Immature natural killer cell (primary cell): ENCODE results near the gene ANKRD53. TPM values are rescaled to one million over a fixed set of nuclear protein-coding genes. Genes with fewer than 3 reads are reported as not detected.

ENCODE experiments used
- DNase-seq, 3 donors: peaks; one replicate each; pipeline ENCODE4 v3.0.0; 2022; ENCODE audit warnings: mixed read lengths in 1 of 3
- H3K27ac Mint-ChIP-seq, 6 donors: one replicate each; pipeline ENCODE4 v1.8.0; 2020; ENCODE audit warnings: mixed read lengths in 6 of 6, mild to moderate bottlenecking in 5 of 6, inconsistent platforms in 4 of 6, moderate library complexity in 3 of 6
- H3K27me3 Mint-ChIP-seq, 3 donors: one replicate each; pipeline ENCODE4 v1.8.0; 2020 to 2021; ENCODE audit warnings: low read depth in 3 of 3, mild to moderate bottlenecking in 3 of 3, mixed read lengths in 3 of 3, moderate library complexity in 3 of 3, inconsistent platforms in 1 of 3
- H3K36me3 Mint-ChIP-seq, 3 donors: one replicate each; pipeline ENCODE4 v1.8.0; 2020; ENCODE audit warnings: mixed read lengths in 3 of 3, inconsistent platforms in 2 of 3, mild to moderate bottlenecking in 2 of 3
- H3K4me1 Mint-ChIP-seq, 2 donors: one replicate each; pipeline ENCODE4 v1.8.0; 2020; ENCODE audit warnings: inconsistent platforms in 2 of 2, mild to moderate bottlenecking in 2 of 2, mixed read lengths in 2 of 2, moderate library complexity in 1 of 2
- H3K4me3 Mint-ChIP-seq, 5 donors: one replicate each; pipeline ENCODE4 v1.8.0; 2020; ENCODE audit warnings: mild to moderate bottlenecking in 5 of 5, mixed read lengths in 5 of 5, inconsistent platforms in 3 of 5, moderate library complexity in 3 of 5
- H3K9me3 Mint-ChIP-seq, 6 donors: one replicate each; pipeline ENCODE4 v1.8.0; 2020; ENCODE audit warnings: mild to moderate bottlenecking in 6 of 6, mixed read lengths in 6 of 6, inconsistent platforms in 4 of 6, moderate library complexity in 3 of 6
- polyA plus RNA-seq, 3 donors: library from polyadenylated mRNA; unstranded; fragments of 300-500 nt; fragmentation: Illumina TruSeq; gene quantifications; one replicate each; pipeline ENCODE4 v1.2.3, GENCODE V29; 2021

ANKRD53 gene
- polyA plus RNA-seq, 3 donors from 2014 or later: 0.18 to 0.51 (median 0.30) TPM

- peak; percentile 73 to 78 (median 76) for DNase-seq
- no peaks in the 10 kb centered on the region for H3K9me3 Mint-ChIP-seq
- no peaks in the 10 kb centered on the region for H3K27me3 Mint-ChIP-seq
- peaks cover 0 to 24% (median 10%) of the 10 kb centered on the region in 3 donors for H3K36me3 Mint-ChIP-seq
- peak overlapping the region in 3 of 6 donors; percentile 44 to 67 (median 64) for H3K27ac Mint-ChIP-seq
- H3K4me1 Mint-ChIP-seq: peaks cover 18 to 19% of the 10 kb centered on the region in 2 donors
- H3K4me3 Mint-ChIP-seq: peak overlapping the region; percentile 36 to 70 (median 65)
Measured at GRCh38 chr2:70984576-70985282, 6.3 kb downstream of the ANKRD53 start.

- no peak for DNase-seq
Measured at GRCh38 chr2:70985283-70985688, 6.9 kb downstream of the ANKRD53 start.

DNA sequence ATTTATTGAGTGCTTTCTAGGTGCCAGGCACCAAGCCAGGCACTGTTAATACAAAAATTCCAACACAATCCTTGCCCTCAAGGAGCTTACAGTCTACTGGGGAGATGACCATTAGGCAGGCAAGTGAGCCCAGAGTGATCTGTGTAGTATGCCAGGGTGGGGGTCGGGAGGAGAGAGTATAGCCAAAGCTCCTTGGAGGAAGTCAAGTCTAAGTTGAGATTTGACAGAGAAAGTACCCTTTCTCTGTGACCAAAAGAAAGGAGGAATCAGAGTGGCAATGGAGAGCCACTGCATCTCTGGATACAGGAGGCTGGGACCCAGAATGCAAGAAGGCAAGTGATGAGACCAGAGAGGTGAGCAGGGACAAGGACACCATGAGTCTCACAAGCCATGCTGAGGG, 7.5 kb downstream of the ANKRD53 start:
- Mint-ChIP-seq H3K4me1 (peaks cover 20 to 24% of the 10 kb centered on the region in 2 donors), H3K9me3 (no peaks in the 10 kb centered on the region), H3K36me3 (peaks cover 3 to 24% (median 10%) of the 10 kb centered on the region in 3 donors), H3K27ac (peak overlapping the region in 3 of 6 donors; percentile 35 to 65 (median 62)), H3K27me3 (no peaks in the 10 kb centered on the region), H3K4me3 (no peak overlapping the region)
- DNase-seq: no peak

More at GRCh38 chr2:70985283-70985688, 6.9 kb downstream of the ANKRD53 start:
- no peaks in the 10 kb centered on the region for H3K9me3 Mint-ChIP-seq
- no peaks in the 10 kb centered on the region for H3K27me3 Mint-ChIP-seq
- H3K4me1 Mint-ChIP-seq: peaks cover 19% of the 10 kb centered on the region in 2 donors
- H3K27ac Mint-ChIP-seq: no peak overlapping the region
- H3K4me3 Mint-ChIP-seq: no peak overlapping the region
- peaks cover 0 to 24% (median 10%) of the 10 kb centered on the region in 3 donors for H3K36me3 Mint-ChIP-seq

- no peak for DNase-seq
- Mint-ChIP-seq H3K4me1 (peaks cover 25 to 31% of the 10 kb centered on the region in 2 donors), H3K9me3 (no peaks in the 10 kb centered on the region), H3K27me3 (peaks cover 0 to 2% (median 0%) of the 10 kb centered on the region in 3 donors), H3K36me3 (peaks cover 4 to 27% (median 13%) of the 10 kb centered on the region in 3 donors), H3K27ac (peak overlapping the region in 2 of 6 donors; percentile 2 to 35), H3K4me3 (no peak overlapping the region)
Measured at GRCh38 chr2:70986499-70987189, 8.2 kb downstream of the ANKRD53 start.

DNA sequence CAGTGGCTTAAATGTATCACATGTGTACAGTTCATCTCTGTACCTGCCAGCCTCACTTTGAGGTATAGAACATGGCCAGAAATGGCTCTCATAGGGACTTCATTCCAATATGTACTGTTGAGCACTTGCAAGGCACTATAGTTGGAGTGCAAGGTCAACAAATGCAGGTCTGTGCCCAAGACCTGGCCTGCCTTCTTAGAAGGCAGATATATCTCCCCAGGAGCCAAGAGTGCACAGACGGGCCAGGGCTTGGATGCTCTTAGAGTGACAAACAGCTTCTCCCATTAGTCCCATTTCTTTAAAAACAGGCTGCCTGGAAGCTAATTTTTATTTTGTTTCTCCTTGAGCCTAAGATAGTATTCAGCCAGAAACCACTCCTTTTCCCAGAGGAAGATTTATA, 9.0 kb downstream of the ANKRD53 start:
- H3K27me3 Mint-ChIP-seq: peaks cover 0 to 2% (median 0%) of the 10 kb centered on the region in 3 donors
- H3K4me1 Mint-ChIP-seq: peaks cover 26 to 33% of the 10 kb centered on the region in 2 donors
- no peak overlapping the region for H3K27ac Mint-ChIP-seq
- H3K36me3 Mint-ChIP-seq: peaks cover 4 to 28% (median 13%) of the 10 kb centered on the region in 3 donors
- H3K9me3 Mint-ChIP-seq: no peaks in the 10 kb centered on the region
- H3K4me3 Mint-ChIP-seq: no peak overlapping the region
- no peak for DNase-seq

GRCh38 chr2:70988151-70988550, 9.7 kb downstream of the ANKRD53 start:
- H3K4me1 Mint-ChIP-seq: peaks cover 32 to 40% of the 10 kb centered on the region in 2 donors
- no peaks in the 10 kb centered on the region for H3K9me3 Mint-ChIP-seq
- DNase-seq: no peak
- peaks cover 4 to 28% (median 13%) of the 10 kb centered on the region in 3 donors for H3K36me3 Mint-ChIP-seq
- H3K4me3 Mint-ChIP-seq: no peak overlapping the region
- peaks cover 0 to 2% (median 0%) of the 10 kb centered on the region in 3 donors for H3K27me3 Mint-ChIP-seq
- no peak overlapping the region for H3K27ac Mint-ChIP-seq

- DNase-seq: no peak
- Mint-ChIP-seq H3K27me3 (peaks cover under 1 to 2% (median 2%) of the 10 kb centered on the region in 3 donors), H3K27ac (no peak overlapping the region), H3K4me3 (no peak overlapping the region), H3K9me3 (peaks cover 0 to 2% (median 0%) of the 10 kb centered on the region in 6 donors), H3K4me1 (peaks cover 40 to 48% of the 10 kb centered on the region in 2 donors), H3K36me3 (peaks cover 4 to 28% (median 13%) of the 10 kb centered on the region in 3 donors)
Measured at GRCh38 chr2:70988726-70989648, 10.6 kb downstream of the ANKRD53 start.

DNA sequence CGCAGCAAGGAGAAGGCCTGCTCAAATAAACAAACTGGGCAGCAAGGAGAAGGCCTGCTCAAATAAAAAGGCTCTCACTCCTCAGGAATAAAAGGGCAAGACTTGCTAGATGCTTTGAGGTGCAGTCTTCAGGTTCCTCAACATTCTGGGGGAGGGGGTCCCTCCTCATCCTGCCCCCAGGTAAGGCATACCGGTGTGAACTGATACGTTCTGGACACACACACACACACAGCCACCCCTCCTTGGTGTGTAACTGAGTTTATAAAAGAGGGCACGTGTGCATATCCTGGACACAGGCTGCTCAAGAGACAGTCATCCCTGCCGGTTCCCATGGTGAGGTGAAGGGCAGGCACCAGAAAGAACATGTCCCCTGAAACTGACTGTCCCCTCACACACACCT, 11.8 kb downstream of the ANKRD53 start:
- Mint-ChIP-seq H3K27me3 (peaks cover 2% of the 10 kb centered on the region in 3 donors), H3K9me3 (peaks cover 0 to 2% (median 0%) of the 10 kb centered on the region in 6 donors), H3K36me3 (peaks cover 4 to 28% (median 13%) of the 10 kb centered on the region in 3 donors), H3K27ac (no peak overlapping the region), H3K4me3 (no peak overlapping the region), H3K4me1 (peaks cover 33 to 40% of the 10 kb centered on the region in 2 donors)
- no peak for DNase-seq

- Mint-ChIP-seq H3K27ac (peak overlapping the region in 1 of 6 donors; percentile 36), H3K9me3 (peaks cover 0 to 2% (median 0%) of the 10 kb centered on the region in 6 donors), H3K4me3 (peak overlapping the region in 1 of 5 donors; percentile 23), H3K4me1 (peaks cover 33 to 41% of the 10 kb centered on the region in 2 donors), H3K27me3 (peaks cover 2 to 6% (median 2%) of the 10 kb centered on the region in 3 donors), H3K36me3 (peaks cover 4 to 24% (median 12%) of the 10 kb centered on the region in 3 donors)
- DNase-seq: no peak
Measured at GRCh38 chr2:70991142-70991541, 12.7 kb downstream of the ANKRD53 start.

DNA sequence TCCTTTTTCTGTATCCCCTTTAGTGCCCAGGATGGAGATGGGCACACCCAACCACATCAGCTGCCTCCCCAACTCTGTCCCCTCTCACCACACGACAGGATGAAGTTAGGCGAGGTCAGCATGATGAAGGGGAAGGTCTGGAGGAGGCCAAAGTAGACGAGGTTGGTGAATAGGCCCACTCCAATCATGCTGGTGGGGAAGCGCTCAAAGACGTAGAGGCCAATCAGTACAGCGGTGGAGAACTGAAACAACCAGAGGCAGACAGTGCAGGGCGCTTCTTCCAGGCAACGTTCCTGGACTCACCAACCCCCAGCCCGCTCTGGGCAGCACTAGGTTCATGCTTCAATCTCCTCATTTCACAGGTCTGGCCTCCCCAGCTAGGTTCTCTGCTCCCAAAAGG, 13.3 kb downstream of the ANKRD53 start:
- no peak for DNase-seq
- Mint-ChIP-seq H3K27me3 (peaks cover 2 to 6% (median 2%) of the 10 kb centered on the region in 3 donors), H3K4me1 (peaks cover 33 to 40% of the 10 kb centered on the region in 2 donors), H3K27ac (peak overlapping the region in 2 of 6 donors; percentile 36 to 55), H3K9me3 (peaks cover 0 to 2% (median 0%) of the 10 kb centered on the region in 6 donors), H3K4me3 (no peak overlapping the region), H3K36me3 (peaks cover 4 to 18% (median 8%) of the 10 kb centered on the region in 3 donors)

DNA sequence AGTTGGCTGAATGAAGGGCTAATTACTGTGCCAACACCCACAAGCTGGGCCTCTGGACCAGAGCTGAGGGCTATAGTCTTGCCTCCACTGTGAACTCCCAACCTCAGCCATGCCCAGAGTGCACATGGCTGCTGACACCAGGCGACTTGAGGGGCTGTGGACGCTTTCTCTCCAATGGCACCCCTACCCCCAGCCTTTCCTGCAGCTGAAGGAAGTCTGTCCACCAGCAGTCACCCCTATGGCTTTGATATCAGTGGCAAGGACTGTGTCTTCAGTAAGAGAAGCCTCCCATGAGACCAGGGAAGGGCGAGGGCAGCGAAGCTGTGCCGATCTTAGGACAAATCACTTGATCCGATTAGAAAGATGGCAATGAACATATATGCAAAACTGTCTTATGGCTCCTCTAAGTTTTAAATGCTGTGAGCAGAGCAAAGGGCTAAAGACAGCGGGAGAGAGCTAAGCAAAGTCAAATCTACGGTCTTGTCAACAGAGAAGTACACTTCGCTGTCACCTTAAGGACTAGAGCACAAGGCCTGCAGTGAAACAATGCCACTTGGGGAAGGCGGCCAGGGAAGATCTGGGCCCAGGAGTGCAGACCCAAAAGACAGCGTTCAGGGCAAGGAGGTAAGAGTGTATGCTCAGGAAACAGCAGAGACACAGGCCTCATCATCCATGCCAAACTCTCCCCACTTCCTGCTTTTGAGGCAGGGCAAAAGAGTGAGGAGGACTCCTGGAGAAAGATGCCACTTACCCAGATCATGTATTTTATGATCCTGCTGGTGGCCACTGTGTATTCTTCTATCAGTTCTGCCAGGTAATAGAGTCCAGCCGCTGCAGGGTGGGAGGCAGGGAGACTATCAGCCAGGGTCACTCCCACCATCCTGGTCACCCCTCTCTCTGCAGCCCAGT, 14.8 kb downstream of the ANKRD53 start:
- no peak for DNase-seq
- H3K27me3 Mint-ChIP-seq: peaks cover 2 to 6% (median 2%) of the 10 kb centered on the region in 3 donors
- H3K4me1 Mint-ChIP-seq: peaks cover 33 to 40% of the 10 kb centered on the region in 2 donors
- H3K4me3 Mint-ChIP-seq: peak overlapping the region; percentile 97 to 99 (median 98)
- peaks cover 0 to 2% (median 0%) of the 10 kb centered on the region in 6 donors for H3K9me3 Mint-ChIP-seq
- peaks cover 4 to 14% (median 8%) of the 10 kb centered on the region in 3 donors for H3K36me3 Mint-ChIP-seq
- peak overlapping the region; percentile 94 to 99 (median 97) for H3K27ac Mint-ChIP-seq

DNA sequence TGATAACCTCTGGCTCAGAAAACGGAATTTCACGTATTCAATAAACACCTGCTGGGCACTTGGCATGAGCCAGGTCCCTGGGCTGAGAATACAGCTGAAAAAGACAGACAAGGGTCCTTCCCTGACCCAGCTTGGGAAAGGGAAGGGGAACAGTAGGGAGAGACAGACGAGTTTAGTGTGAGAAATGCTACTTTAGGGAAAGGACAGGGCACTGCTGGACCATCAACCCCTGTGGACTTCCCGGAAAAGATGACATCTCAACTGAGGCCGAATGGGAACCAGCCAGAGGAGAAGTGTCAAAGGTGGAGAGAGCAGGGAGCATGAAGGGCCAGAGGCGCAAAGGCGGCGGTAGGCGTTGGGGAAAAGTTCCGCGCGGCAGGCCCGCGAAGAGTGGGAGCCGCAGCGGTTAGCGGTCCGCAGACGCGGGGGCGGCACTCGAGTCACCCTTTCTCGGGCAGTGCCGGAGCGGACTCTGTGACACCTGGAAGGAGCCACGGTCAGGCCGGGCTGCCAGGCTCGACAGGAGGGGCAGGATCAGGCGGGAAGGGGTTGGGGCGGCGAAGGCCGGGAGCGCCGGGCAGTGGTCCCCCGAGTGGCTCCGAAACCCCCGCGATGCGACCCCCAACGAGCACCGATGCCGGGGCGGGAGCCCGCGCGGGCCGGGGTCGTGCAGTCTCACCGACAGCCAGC, 15.7 kb downstream of the ANKRD53 start:
- Mint-ChIP-seq H3K27me3 (peaks cover 2 to 6% (median 2%) of the 10 kb centered on the region in 3 donors), H3K36me3 (peaks cover 3 to 5% (median 4%) of the 10 kb centered on the region in 3 donors), H3K4me1 (peaks cover 34 to 40% of the 10 kb centered on the region in 2 donors), H3K27ac (peak overlapping the region; percentile 94 to 99 (median 97)), H3K4me3 (peak overlapping the region; percentile 97 to 99 (median 98)), H3K9me3 (peaks cover 0 to 2% (median 0%) of the 10 kb centered on the region in 6 donors)
- DNase-seq: peak in 1 of 3 donors; percentile 46
